NCI-H2196 (cell line): ENCODE measurements around the gene PLEKHA7.

Source experiments
- DNase-seq: peaks from one replicate; lab custom pipeline; 2025; ENCODE audit not compliant: unreplicated experiment; lab: John Stamatoyannopoulos, UW

PLEKHA7 gene

DNA sequence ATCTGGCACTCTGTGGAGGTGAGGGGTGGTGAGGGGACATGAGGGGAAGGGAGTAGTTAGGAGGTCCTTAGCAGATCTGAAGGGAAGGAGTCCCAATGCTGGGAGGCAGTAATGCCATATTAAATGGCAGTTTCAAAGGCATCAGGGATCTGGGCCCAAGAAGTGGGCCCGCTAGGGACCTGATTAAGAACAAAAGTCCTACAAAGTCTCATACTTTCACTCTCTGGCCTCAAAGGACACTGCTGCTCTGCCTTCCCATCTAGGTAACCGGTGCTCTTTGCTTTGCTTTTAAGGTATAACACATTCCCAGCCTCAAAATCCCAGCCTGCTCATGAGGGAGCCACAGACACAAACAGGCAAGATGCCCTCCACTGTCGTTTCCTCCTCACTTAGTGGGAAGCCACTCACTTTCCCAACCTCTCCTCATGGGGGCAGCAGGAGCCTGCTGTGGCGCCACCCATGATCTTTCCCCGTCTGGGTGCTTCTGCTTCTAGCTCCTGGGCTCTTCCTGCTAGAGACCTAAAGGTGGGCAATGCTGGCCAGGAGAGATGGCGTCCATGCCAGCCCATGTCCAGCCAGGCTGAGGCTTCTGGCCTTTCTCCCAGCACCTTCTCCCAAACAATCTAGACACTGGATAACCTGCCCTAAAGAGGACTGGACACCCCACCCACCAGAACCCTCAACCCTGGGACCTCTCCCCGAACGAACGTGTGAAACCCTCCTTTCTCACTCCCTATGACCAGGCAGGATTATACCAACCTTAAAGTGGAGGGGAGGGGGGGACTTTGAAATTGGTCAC is 68.3 kb downstream of the PLEKHA7 start:
- peak; percentile 74 for DNase-seq

DNA sequence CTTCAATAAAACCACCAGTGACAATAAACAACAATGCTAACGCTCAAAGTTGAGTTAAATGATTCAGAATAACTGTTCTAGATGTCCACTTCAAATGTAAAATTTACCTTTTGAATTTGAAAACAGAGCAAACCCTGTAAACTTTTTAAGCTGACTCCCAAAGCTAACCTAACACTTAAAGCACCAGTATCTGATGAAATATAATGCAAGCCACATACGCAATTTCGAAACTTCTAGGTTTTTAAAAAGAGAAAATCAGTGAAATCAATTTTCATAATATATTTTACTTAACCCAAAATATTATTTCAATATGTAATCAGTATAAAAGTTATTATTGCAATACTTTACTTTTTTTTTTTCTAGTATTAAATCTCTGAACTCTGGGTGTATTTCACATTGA is 71.3 kb downstream of the PLEKHA7 start:
- DNase-seq: no peak

DNA sequence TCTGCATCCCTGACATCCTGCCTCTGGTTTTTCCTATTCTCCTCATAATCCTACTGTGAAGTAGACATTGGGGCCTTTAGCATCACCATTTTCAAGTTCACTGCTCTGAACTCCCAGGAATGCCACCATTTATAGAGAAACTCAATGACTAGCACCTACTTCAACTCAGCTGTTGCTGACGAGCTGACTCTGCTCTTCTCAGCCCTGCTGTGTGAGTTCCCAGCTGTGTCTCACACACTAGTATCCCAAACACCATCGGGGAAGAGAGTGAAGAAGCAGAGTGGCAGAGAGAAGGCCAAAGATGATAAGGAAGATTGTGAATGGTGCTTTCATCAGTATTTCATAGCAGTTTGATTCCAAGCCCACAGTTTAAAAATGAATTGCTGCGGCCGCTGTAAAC is 71.9 kb downstream of the PLEKHA7 start:
- DNase-seq: no peak

GRCh38 chr11:16941935-16942334 is 72.3 kb downstream of the PLEKHA7 start:
- no peak for DNase-seq

DNA sequence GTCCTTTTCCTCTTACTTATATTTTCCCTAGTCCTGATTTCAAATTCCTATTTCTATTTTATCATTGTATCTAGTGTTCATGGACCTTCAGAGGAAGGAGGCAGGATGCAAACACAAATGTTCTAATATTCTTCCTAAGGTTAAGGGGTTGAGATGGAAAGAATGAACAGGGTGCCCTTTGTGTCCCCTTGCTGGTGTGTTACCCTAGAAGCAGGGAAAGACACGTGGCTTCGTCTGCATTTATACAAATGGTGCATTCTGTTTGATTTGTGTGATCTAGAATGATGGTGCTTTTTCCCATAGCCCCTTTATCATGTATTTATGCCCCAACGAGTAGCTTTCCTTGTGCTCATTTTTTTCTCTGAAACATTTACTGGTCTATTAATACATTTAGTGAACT is 76.2 kb downstream of the PLEKHA7 start:
- DNase-seq: no peak

DNA sequence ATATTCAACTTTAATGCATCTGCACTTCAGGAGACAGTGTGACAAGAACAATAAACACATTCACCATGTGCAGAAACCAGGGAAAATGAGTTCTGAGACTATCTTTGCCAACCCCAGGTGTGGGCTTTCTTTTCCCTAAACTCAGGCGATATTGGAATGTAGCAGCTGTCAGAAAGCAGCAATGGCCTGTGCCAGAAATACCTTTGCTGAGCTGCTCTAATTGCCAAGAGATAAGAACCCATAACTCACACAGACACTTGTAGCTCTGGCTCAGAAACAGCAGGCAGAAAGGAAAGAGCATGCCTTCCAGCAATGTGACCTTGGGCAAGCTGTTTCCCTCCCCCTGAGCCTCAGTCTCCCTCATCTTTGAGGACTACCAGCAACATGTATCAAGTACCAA is 77.6 kb downstream of the PLEKHA7 start:
- DNase-seq: no peak

DNA sequence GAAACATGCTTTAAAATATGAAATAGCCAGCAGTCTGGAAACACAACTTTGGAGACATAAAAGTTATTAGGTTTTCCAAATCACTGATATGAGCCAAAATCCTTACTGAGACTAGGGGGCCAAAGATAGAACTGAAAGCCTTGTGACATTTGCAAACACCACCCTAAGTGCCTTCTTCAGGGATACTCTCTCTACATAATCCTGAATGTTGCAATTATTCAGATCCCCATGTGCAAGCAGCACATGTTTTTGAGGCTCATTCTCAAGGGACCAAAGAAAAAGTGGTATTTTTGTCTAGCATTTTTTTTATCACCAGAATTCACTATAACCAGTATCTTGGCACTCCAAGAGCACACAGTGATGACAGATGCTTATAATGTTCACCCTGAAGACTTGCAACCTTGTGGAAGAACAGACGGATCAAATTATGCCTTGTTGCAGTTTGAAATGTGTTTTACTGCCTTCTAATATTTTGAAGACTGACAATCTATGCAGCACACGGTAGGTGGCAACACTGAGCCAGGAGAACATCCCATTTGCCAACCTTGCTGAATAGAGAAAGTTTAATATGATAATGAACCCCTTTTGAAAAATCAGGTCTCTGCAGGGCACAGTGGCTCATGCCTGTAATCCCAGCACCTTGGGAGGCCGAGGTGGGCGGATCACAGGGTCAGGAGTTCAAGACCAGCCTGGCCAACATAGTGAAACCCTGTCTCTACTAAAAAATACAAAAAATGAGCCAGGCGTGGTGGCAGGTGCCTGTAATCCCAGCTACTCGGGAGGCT is 78.5 kb downstream of the PLEKHA7 start:
- peak; percentile 42 for DNase-seq

DNA sequence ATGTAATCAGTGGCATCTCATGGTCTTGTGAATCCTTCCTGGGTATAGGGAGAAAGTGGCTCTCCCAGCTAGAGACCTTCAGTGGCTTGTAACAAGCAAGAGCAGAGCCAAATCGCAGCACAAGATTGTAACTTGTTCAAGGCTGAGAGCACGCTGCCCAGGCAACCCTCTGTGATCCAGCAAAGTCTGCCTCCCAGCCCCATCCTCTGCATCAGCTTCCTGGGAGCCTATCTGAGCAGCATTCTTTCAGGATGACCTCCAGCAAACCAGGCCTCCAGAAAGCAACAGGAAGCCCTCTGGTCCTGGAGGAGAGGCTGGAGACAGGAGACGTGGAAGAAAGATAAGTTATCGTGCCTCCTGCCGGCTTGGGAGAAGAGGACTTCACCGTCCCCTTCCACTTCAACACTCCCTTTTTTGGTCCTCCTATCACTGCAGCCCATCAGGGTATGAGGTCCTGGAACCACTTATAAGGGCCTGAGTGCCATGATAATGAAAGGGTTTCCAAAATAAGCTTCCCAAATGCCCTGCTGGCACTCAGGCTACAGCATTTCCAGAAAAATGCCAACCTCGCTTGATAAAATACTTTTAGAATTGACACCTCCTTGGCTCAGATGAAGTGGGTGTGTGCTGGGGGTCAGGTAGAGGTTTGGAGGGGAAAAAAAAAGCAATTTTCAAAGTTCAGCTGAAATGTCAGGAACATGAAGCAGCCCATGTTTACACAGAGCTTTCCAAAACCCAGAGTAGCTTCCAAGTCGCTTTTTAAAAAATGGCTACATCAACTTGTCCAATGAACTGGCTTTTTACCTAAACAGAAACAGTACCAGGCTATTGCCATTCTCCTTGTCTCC is 80.2 kb downstream of the PLEKHA7 start:
- DNase-seq: no peak

DNA sequence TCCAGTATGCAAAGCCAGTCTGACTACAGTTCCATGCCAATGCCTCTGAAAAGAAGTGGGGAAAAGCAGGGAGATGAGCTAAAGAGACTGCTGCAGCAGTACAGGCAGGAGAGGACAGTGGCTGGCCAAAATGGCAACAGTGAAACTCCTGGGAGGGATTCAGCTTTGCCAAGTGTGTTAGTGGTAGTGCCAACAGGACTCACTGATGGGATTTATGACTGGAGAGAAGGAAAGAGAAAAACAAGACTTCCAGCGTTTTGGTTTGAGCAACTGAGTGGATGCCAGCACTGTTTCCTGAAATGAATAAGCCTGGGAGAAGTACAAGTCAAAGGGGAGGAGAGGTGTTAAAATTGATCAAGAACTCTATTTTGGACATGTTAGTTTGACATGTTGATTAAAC is 80.9 kb downstream of the PLEKHA7 start:
- DNase-seq: no peak

GRCh38 chr11:16928044-16928443 is 86.2 kb downstream of the PLEKHA7 start:
- no peak for DNase-seq

DNA sequence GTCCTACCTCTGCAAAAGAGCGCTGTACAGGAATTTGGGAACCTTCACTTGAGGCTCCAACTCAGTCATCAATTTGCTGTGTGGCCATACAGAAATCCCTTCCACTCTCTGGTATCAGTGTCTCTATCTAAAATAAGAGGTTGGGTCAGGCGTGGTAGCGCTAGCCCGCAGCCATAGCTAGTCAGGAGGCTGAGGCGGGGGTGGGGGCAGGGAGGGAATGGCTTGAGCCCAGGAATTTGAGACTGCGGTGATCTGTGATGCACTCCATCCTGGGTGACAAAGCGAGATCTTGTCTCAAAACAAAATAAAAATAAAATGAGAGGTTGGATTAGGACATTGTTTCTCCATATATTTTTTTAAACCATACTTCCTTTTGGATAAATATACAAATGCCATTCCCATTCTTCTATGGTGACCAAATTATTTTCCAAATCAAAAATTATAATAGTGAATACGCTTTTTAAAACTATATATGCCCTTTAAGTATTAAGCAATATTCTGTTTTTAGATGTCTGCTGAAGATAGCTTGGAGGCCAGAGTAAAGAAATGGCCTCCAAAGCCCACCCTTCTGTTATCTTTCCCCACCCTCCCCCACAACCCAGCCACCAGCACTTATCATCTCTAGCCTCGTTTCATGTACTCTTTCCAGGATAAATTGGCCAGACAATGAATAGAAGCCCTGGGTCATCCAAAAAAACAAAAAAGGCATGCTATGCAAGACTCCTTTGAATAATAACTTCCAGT is 87.2 kb downstream of the PLEKHA7 start:
- no peak for DNase-seq

DNA sequence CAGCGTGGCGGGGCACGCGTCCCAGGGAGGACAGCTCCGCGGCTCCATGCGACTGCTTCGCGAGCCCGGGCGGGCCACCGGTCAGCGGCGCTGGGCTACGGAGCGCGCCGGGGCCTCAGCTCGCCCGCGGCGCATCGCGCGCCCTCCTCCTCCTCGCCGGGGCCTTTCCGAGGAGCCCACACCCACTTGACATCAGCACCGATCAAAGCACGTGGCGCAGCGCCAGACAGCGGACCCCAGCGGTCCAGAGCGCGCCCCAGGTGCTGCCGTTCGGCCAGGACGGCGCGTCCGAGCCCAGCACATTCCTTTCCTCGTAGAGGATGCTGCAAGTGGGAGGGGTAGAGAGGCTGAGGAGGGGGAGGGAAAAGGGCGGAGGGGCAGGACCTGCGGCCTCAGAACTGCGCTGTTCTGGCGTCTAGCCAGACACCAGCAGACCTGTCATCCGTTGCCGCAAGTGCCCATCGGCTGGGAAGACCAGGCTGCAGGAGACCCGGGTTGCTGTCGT is 88.6 kb downstream of the PLEKHA7 start:
- DNase-seq: no peak

DNA sequence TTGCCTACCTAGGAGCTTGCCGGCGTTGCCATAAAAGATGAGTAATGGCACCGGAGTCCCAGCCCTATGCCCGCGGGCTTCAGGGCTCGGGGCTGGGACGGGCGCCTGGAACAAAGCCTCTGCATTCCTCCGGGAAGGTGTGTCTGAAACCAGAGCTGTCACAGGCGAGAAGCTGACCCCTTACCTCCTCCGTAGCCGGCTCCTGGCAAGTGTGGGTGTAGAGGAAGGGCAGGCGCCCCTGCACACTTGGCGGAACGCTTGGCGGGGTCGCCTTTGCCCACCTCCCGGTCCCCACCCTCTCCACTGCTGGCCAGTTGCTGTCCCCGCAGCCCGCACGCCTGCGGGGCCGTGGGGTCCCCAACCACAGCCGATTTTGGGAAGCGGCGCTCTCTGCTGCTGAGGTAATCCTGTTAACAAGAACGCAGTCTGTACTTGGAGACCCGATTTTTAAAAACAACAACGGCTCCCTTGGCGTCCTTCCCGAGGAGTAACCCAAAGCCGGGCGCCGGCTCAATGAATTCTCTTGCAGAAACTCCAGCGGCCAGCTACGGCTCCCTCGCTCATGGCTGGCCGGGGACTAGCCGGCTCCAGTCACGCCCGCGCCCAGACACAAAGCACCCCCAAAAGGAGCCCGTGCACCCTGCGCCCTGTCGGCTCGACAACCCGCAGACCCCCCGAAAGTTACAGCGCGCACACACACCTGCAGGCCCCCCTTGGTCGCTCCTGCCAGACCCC is 89.2 kb downstream of the PLEKHA7 start:
- no peak for DNase-seq

DNA sequence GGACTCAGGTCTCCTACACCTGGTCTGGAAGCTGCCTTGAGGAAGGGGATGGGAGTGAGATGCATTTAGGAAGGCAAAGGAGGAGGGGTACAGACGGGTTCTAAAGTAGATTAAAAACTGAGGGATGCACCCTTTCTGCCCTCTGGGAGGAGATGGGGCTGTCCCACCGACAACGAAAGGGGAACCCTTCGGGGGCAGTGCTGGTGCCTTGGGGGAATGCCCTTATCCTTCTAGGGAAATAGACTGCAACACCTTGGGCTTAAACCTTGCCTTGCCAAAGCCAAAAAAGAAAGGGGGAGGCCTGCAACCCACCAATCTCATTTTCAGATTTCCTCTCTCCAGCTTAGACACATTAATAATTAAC is 89.8 kb downstream of the PLEKHA7 start:
- no peak for DNase-seq

GRCh38 chr11:16923987-16924386 is 90.2 kb downstream of the PLEKHA7 start:
- no peak for DNase-seq

GRCh38 chr11:16921668-16922067 is 92.5 kb downstream of the PLEKHA7 start:
- DNase-seq: no peak

GRCh38 chr11:16921019-16921418 is 93.2 kb downstream of the PLEKHA7 start:
- no peak for DNase-seq

- DNase-seq: no peak
Measured at GRCh38 chr11:16920559-16920958, 93.7 kb downstream of the PLEKHA7 start.

DNA sequence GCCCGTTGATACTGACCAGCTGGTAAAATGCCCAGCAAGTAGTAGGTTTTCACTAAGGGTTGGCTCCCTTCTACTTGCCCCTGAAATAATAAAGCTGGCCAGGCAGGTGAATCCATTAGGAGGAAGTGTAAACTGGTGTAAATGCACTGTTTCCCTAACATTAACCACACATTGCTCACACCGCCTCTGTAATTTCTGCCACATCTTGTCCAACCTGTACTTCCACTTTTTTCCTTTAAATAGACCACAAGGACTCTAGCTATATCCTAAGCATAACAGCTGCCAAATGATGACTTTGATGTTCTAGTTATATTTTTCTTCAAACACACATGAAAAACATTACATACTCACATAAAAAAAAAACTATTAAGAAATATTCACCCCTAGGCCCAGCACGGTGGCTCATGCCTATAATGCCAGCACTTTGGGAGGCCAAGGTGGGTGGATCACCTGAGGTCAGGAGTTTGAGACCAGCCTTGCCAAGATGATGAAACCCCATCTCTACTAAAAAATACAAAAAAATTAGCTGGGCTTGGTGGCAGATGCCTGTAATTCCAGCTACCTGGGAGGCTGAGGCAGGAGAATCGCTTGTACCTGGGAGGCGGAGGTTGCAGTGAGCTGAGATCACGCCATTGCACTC is 95.6 kb downstream of the PLEKHA7 start:
- DNase-seq: peak; percentile 52

DNA sequence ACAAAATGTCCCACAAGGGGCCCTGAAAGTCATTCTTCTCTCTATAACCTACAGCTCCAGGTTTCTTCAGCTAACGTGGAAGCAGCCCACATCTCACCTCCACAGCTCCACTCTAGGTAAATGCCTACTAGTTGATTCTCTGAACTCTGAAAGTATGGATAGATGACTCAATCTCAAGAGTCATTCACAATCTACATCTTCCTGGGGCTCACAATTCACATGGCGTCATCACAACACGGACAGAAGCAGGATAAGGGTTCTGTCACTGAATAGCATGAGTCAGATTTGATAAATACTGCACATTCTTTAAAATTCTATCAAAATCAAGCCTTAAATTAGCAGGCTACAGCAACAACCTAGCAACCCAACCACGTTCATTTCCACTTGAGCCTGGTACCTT is 96.3 kb downstream of the PLEKHA7 start:
- no peak for DNase-seq
